ENCODE data around the gene AMMECR1L.
"Not testable (repeated sequence)": the region's sequence is repeated elsewhere in the genome, so short reads cannot be mapped to it uniquely, and the experiment has no call there.

Gene AMMECR1L

DNA sequence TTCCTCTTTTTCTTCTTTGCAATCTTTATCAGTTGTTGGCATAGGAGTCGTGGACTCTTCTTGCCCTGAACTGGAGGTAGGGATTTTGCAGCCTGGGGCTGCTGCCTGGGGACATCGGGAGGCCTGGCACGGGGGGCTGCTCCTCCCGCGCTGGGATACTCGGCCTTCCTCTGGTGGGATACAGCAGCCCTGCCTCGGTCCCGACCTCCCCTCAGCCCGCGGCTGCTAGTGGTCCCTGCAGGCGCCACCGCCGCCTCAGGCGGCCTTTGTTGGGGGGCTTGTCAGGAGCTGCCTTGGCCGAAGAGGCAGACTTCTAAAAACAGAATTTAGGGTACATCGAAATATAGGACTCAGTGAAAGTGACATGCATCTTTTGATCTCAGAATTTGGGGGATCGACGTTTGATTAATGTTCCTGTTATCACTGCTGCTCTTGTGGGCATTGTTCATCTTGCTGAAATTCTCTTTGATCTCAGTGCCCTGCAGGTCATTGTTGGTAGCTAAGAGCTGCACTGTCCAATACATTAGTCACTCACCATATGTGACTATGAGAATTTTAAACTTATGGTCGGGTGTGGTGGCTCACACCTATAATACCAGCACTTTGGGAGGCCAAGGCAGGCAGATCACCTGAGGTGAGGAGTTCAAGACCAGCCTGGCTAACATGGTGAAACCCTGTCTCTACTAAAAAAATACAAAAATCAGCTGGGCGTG lies 44.1 kb downstream of the AMMECR1L start:
- DNase-seq (ENCODE audit: low spot score), result no peak

DNA sequence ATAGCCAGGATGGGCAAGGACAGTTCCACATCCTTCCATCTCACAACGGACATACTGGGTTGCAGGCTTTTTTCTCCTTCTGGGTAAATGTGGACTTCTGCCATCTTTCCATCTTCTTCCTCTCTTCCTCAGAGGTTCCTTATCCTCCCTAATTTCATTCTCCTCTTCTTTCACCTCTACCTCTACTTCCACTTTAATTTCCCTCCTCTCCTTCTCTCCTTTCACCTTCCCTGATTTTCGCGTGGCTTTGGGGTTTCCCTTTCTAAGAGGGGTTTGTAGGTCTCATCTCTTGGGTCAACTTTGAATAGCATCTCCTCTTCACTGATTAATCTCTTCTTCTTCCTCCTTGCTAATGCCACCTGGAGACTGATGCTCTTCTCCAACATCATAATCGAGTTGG lies 44.9 kb downstream of the AMMECR1L start:
- no peak for DNase-seq (ENCODE audit: low spot score)

DNA sequence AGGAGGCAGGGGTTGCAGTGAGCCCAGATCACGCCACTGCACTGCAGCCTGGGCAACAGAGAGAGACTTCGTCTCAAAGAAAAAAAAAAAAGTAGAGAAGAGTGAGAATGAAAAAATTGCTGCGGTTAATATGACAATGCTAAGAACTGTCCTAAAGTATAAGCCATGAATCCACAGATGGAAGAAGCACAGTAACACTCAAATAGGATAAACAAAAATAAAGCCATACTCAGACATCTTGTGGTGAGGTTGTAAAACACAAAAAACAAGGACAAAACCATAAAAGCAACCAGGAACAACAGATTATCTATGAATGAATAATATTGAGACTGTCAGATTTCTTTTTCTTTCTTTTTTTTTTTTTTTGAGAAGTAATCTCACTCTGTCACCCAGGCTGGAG lies 50.8 kb downstream of the AMMECR1L start:
- no peak for DNase-seq (ENCODE audit: low spot score)

DNA sequence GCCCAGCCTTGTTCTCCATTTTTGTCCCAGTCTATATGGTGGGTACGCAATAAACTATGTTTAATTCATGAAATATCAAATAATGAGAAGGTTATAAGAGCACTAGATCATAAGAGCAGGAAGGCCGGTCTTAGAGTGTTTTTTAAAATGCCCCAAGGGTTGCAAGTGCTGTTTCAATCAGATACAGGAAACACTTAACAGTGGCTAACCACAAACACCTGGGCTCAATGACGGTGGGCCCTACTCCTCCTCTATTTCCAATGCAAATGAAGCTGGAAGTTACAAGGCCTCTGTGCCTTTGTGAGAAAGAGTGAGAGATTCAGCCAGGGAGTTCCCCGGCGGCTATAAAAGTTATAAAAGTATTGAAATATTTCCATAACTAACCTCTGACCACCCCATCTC lies 55.9 kb downstream of the AMMECR1L start:
- peak; percentile 56 for DNase-seq (ENCODE audit: low spot score)

DNA sequence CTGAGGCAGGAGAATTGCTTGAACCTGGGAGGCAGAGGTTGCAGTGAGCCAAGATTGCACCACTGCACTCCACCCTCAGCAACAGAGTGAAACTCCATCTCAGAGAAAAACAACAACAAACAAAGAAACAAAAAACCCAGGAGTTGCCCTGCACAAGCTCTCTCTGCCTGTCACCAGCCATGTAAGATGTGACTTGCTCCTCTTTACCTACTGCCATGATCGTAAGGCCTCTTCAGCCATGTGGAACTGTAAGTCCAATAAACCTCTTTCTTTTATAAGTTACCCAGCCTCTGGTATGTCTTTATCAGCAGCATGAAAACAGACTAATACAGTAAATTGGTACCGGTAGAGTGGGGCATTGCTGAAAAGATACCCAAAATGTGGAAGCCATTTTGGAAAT lies 59.0 kb downstream of the AMMECR1L start:
- DNase-seq (ENCODE audit: low spot score), result not testable (repeated sequence)

DNA sequence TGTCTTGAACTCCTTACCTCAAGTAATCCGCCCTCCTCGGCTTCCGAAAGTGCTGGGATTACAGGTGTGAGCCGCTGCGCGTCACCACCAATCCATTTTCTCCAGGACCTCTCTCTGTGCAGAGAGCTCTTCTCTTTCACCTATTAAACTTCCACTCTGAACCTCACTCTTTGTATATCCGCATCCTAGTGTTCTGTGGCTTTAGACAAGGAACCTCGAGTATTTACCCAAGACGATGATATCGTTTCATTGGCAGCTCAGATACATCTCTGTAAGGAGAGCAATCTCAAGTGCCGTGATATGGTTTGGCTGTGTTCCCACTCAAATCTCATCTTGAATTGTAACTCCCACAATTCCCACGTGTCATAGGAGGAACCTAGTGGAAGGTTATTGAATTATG lies 59.7 kb downstream of the AMMECR1L start:
- no peak for DNase-seq (ENCODE audit: low spot score)

DNA sequence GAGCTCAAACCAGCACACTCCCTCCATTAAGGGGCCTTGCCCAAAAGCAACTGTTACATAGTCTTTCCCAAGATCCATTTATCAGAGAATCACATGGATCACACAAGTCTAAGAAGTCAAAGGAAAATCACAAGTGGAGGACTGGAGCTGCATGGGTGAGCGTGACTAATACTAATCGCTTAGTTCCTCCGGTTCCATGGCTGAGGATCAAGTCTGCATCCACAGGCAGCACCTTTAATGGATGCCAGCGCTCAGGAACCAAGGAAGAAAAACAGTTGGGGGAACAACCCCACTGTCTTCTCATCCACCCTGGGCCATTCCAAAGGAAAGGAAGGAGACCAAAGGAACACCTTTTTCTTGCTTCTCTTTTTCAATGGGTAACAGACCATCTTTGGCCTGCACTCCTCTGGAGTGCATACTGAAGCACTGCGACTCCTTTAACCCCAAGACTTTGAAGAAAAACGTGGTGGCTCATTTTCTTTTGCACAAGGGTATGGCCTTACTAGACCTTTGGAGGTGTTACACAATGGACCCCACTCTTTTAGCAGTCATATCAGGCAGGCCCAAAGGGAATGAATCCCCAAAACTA lies 65.6 kb downstream of the AMMECR1L start:
- DNase-seq (ENCODE audit: low spot score), result no peak

DNA sequence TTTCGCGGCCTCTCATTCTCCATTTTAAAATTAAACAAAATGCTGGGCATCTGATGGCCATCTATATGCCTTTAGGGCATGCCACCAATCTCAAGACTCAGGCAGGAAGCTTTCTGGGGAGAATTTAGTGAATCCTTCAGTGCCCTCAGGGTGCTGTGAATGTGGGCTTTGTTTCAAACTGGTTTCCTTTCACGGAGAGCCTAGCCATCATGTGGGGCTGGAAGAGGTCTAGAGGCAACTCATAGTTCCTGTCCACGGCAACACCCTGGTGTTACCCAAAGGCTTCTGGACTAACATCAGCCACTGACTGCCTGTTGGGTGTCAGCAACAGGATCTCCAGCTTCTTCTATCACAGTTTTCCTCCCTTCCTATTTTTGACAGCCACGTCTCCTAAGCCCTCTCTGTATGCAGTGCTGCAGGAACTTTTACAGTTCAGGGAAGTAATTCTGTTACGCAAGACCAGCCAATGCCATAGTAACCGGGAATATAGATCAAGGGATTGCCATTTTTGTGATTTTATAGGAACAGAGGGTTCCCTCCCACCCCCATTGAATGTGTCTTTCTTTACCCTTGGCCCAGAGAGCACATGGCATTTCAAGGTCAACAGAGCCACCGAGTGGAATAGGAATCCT lies 66.8 kb downstream of the AMMECR1L start:
- no peak for DNase-seq (ENCODE audit: low spot score)

DNA sequence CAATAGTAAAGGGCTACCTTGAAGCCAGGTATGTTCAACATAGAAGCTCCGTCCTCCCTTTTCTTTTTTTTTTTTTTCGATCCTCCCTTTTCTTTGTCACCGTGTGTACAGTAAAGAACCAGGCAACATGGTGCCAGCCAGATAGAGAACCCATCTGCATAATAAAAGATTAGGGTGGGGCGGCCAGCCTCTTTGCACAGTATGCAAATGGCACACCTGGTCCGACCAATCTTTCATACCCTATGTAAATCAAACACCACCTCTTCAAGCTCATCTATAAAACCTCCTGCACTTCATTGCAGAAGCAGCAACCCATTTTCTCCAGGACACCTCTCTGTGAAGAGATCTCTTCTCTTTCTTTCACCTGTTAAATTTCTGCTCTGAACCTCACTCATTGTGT lies 67.5 kb downstream of the AMMECR1L start:
- DNase-seq (ENCODE audit: low spot score), result no peak

DNA sequence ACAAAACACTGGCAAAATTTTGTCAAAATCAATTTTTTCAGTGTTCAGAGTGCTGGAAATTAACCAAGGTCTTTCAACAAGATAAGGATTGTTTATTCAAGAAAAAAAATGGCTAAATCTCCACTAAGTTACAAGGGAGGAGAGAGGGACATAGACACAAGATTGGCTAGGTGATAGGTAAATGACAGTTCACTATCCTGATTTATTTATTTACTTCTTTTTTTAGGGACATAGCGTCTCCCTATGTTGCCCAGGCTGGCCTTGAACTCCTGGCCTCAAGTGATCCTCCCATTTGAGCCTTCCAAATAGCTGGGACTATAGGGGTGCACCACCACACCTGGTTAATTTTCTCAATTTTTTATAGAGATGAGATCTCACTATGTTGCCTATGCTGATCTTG lies 71.1 kb downstream of the AMMECR1L start:
- no peak for DNase-seq (ENCODE audit: low spot score)

DNA sequence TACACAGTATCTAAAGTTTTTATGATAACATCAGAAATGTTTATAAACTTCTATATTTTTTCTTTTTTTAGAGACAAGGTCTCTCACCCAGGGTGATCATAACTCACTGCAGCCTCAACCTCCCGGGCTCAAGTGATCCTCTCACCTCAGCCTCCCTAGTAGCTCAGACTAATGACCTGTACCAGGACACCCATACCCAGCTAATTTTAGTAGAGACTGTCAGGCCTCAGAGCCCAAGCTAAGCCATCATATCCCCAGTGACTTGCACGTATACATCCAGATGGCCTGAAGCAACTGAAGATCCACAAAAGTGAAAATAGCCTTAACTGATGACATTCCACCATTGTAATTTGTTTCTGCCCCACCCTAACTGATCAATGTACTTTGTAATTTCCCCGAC lies 73.3 kb downstream of the AMMECR1L start:
- DNase-seq (ENCODE audit: low spot score), result not testable (repeated sequence)
